HG03280 (cell line): Measurements from ENCODE around the gene SERTAD4.
"Not testable (repeated sequence)": the region's sequence is repeated elsewhere in the genome, so short reads cannot be mapped to it uniquely, and the experiment has no call there.

ENCODE experiments used
- ATAC-seq: cut with Tn5 transposase; IDR thresholded peaks from one replicate; pipeline ENCODE4 v1.9.1; 2021; ENCODE audit warnings: mild to moderate bottlenecking, moderate library complexity; ENCODE audit not compliant: unreplicated experiment

SERTAD4 gene

GRCh38 chr1:210257698-210258529 is 25.3 kb downstream of the SERTAD4 start:
- ATAC-seq = no peak

GRCh38 chr1:210259561-210259960 is 27.0 kb downstream of the SERTAD4 start:
- ATAC-seq = no peak

- no peak for ATAC-seq
Observed at GRCh38 chr1:210260096-210260495, 27.5 kb downstream of the SERTAD4 start.

GRCh38 chr1:210262167-210262896 is 29.7 kb downstream of the SERTAD4 start:
- no peak for ATAC-seq

DNA sequence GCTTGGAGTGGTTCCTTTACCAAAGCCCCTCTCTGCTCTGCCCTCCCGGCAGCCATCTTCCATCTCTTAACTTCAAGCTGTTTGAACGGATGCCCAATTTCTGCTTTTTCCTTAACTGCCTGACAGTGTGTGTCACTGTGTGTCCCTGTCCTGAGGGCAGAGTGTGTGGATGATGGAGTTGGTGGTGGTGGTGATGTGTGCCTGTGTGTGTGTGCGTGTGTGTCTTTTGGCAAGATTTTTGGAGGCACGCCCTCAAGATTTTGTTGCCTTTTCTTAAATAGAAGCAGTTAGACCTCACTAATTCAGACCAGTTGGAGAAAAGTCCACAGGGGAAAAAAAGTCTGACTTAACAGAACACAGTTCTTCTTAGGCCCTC is 30.3 kb downstream of the SERTAD4 start:
- no peak for ATAC-seq

DNA sequence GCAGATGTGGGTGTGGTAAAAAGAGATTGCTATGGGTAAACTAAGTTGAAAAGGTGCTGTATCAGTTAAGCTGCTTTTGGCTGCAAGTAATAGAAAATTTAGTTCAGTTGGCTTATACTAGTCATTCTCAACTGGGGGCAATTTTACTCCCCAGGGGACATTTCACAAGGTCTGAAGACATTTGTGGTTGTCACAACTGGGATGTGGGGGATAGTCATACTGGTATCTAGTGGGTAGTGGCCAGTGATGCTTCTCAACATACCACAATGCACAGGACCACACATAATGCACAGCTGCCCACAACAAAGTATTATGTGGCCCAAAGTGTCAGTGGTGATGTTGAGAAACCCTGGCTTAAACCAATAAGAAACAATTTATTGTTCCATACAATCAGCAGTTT is 31.4 kb downstream of the SERTAD4 start:
- no peak for ATAC-seq

GRCh38 chr1:210264496-210265380 is 32.1 kb downstream of the SERTAD4 start:
- ATAC-seq = no peak

GRCh38 chr1:210265392-210265955 is 32.9 kb downstream of the SERTAD4 start:
- not testable (repeated sequence) for ATAC-seq

DNA sequence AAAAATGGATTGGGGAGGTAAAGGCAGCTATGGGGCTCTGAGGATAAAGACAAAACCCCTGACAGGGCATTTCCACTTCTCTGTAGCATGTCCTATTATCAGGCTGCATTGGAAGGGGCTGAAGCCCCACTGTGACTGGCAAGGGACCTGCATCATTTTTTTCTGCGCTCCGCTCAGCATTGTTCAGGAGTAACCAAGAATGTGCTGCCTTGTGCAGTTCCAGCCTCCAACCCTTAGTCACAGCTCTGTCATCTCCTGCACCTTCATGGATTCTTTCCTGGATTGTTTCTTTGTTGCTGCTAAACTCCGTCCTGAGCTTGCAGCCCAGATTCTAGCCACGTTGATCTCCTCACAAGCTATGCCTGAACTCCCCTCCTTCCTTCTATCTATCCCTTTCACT is 37.4 kb downstream of the SERTAD4 start:
- ATAC-seq = no peak

DNA sequence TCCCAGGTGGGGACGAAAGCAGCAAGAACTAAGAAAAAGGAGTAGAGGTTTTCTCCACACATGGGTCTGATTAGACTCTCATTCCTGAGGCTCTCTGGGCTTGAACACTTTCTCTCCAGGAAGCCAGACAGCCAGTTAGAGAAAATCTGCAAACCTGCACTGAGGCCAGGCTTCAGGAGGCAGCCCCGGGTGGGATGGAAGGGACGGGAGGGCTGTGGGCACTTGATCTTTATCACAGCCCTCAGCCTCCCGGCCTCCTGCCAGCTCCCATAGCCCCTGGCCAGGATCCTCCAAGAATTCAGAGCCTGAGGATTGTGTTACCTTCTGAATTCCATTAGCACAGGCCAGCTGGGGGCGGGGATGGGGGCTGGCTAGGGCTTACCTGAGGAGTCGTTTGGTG is 40.1 kb downstream of the SERTAD4 start:
- ATAC-seq = no peak

DNA sequence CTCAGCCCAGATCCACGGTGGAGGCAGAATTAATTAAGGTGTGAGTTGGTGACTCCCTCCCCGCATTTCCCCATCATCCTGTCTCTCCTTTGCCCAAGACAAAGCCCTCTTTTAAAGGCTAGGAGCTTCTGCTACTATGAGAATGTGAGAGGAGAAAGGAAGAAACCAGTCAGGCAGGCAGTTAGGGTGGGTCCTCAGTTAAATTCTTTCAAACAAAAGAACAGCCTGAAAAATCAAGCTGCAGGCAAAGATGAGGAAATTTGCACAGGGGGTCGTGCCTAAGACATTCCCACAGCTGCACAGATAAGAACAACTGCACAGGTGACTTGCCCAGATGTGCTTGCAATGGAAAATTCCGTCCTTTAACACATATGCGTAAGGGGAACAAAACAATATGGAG is 47.6 kb downstream of the SERTAD4 start:
- no peak for ATAC-seq

GRCh38 chr1:210288116-210288515 is 55.5 kb downstream of the SERTAD4 start:
- ATAC-seq = no peak

- no peak for ATAC-seq
Observed at GRCh38 chr1:210289248-210289647, 56.7 kb downstream of the SERTAD4 start.

- no peak for ATAC-seq
Observed at GRCh38 chr1:210291081-210291764, 58.6 kb downstream of the SERTAD4 start.

- ATAC-seq = no peak
Observed at GRCh38 chr1:210291786-210292230, 59.2 kb downstream of the SERTAD4 start.

- no peak for ATAC-seq
Observed at GRCh38 chr1:210292231-210292871, 59.8 kb downstream of the SERTAD4 start.

GRCh38 chr1:210293171-210293607 is 60.6 kb downstream of the SERTAD4 start:
- no peak for ATAC-seq

GRCh38 chr1:210294999-210295745 is 62.6 kb downstream of the SERTAD4 start:
- ATAC-seq = no peak
